ENCODE data around the gene C1orf74. TPM values are rescaled to one million over a fixed set of nuclear protein-coding genes. Genes with fewer than 3 reads are reported as not detected.
A peak's percentile ranks its signal among the peaks of the same experiment; 100 is the strongest.

The C1orf74 gene
- total RNA-seq, 1 experiment from 2014 or later = 5.7 TPM

DNA sequence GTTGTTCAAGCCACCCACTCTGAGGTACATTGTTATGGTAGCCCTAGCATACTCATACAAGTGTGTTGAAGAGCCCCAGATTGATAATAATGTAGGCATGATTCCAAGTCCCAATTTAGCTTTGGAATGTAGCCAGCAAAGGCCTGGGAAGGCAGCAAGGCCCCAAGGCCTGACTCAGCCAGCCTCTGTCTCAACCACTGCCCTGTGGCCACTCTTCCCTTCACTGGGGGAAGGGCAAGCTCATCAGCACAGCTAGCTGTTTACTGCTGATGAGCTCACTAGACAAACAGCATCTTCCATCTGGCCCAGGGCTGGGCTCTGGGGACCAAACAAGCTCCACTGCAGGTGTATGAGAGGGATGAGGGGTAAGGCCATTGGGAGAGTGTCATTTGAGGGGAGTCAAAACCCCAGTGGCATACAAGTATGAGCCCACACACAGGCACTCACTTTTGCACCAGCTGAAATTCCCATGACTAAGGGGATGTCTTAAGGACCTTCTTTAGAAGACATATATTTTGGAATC, 23.8 kb upstream of the C1orf74 start:
- Histone ChIP-seq H3K27ac (ENCODE audit: low read length) (peak overlapping the region; percentile 90), H2AFZ (ENCODE audit: low read length) (no peak overlapping the region), H4K20me1 (ENCODE audit: low read length) (peaks cover 24% of the 10 kb centered on the region), H3K9me2 (replicated peaks; ENCODE audit: low read length) (no peaks in the 10 kb centered on the region), H3F3A (ENCODE audit: low read length, unreplicated experiment) (no peaks in the 10 kb centered on the region), H3K27me3 (ENCODE audit: low read length) (no peaks in the 10 kb centered on the region), H3K4me3 (ENCODE audit: low read length) (no peak overlapping the region), H3K9ac (ENCODE audit: low read length) (peak overlapping the region; percentile 26; the same call in 1 of the 2 replicates), H3K4me1 (ENCODE audit: insufficient read depth, low read length) (peaks cover 58% of the 10 kb centered on the region), H3K4me2 (ENCODE audit: low read length) (peak overlapping the region; percentile 91), H3K36me3 (ENCODE audit: low read depth, low read length) (no peaks in the 10 kb centered on the region), H3K79me2 (ENCODE audit: low read length) (peaks cover 34% of the 10 kb centered on the region), H3K9me3 (ENCODE audit: low read length) (no peaks in the 10 kb centered on the region)
- ChIA-PET CTCF (interaction anchor here (0.6 to 1.3 kb wide), 3 partner anchors 15 to 42 kb away, joined by 3 to 10 read pairs (median 6); no protein-coding TSS in a partner anchor), POLR2A (ENCODE audit: unreplicated experiment) (interaction anchor here (0.6 to 0.8 kb wide), 3 partner anchors 12 to 155 kb away, joined by 5 to 13 read pairs (median 5); no protein-coding TSS in a partner anchor)
- peak; percentile 99 for DNase-seq
- no TSS peak for BruUV-seq (replicated peaks)
- ATAC-seq = peak; percentile 68
- no peak for TF ChIP-seq EZH2 (IDR thresholded peaks at IDR 0.05; ENCODE audit: low read length, unreplicated experiment)
- TF ChIP-seq, protein P1, sequence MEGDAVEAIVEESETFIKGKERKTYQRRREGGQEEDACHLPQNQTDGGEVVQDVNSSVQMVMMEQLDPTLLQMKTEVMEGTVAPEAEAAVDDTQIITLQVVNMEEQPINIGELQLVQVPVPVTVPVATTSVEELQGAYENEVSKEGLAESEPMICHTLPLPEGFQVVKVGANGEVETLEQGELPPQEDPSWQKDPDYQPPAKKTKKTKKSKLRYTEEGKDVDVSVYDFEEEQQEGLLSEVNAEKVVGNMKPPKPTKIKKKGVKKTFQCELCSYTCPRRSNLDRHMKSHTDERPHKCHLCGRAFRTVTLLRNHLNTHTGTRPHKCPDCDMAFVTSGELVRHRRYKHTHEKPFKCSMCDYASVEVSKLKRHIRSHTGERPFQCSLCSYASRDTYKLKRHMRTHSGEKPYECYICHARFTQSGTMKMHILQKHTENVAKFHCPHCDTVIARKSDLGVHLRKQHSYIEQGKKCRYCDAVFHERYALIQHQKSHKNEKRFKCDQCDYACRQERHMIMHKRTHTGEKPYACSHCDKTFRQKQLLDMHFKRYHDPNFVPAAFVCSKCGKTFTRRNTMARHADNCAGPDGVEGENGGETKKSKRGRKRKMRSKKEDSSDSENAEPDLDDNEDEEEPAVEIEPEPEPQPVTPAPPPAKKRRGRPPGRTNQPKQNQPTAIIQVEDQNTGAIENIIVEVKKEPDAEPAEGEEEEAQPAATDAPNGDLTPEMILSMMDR (conservative IDR thresholded peaks at IDR 0.05; ENCODE audit: low read depth, low read length) = no peak
- no peak for TF ChIP-seq EZH2phosphoT487 (IDR thresholded peaks at IDR 0.05; ENCODE audit: borderline replicate concordance, low read length)
- intact Hi-C loops (cut with micrococcal nuclease) = no loop called here

GRCh38 chr1:209807509-209807908, 23.1 kb upstream of the C1orf74 start:
- peak overlapping the region; percentile 26; the same call in 1 of the 2 replicates for H3K9ac ChIP-seq (ENCODE audit: low read length)
- H3K9me2 ChIP-seq (replicated peaks; ENCODE audit: low read length) = no peaks in the 10 kb centered on the region
- H4K20me1 ChIP-seq (ENCODE audit: low read length) = peaks cover 30% of the 10 kb centered on the region
- no peaks in the 10 kb centered on the region for H3K9me3 ChIP-seq (ENCODE audit: low read length)
- no peak for DNase-seq
- peaks cover 58% of the 10 kb centered on the region for H3K4me1 ChIP-seq (ENCODE audit: insufficient read depth, low read length)
- H3F3A ChIP-seq (ENCODE audit: low read length, unreplicated experiment) = no peaks in the 10 kb centered on the region
- no peak for TF ChIP-seq EZH2 (IDR thresholded peaks at IDR 0.05; ENCODE audit: low read length, unreplicated experiment)
- no peak for TF ChIP-seq EZH2phosphoT487 (IDR thresholded peaks at IDR 0.05; ENCODE audit: borderline replicate concordance, low read length)
- TF ChIP-seq, protein P1 (conservative IDR thresholded peaks at IDR 0.05; ENCODE audit: low read depth, low read length) = no peak
- no peaks in the 10 kb centered on the region for H3K27me3 ChIP-seq (ENCODE audit: low read length)
- no TSS peak for BruUV-seq (replicated peaks)
- intact Hi-C loops (cut with micrococcal nuclease) = no loop called here
- peaks cover 40% of the 10 kb centered on the region for H3K79me2 ChIP-seq (ENCODE audit: low read length)
- no peak for ATAC-seq
- H3K27ac ChIP-seq (ENCODE audit: low read length) = peak overlapping the region; percentile 84
- peak overlapping the region; percentile 9; the same call in 1 of the 2 replicates for H3K4me3 ChIP-seq (ENCODE audit: low read length)
- no peaks in the 10 kb centered on the region; the same call in 1 of the 2 replicates for H3K36me3 ChIP-seq (ENCODE audit: low read depth, low read length)
- H2AFZ ChIP-seq (ENCODE audit: low read length) = no peak overlapping the region
- CTCF ChIA-PET = interaction anchor here (0.6 to 1.3 kb wide), 3 partner anchors 16 to 43 kb away, joined by 3 to 10 read pairs (median 6); no protein-coding TSS in a partner anchor
- POLR2A ChIA-PET (ENCODE audit: unreplicated experiment) = interaction anchor here (0.5 to 0.6 kb wide), 2 partner anchors 132 to 156 kb away, joined by 6 to 13 read pairs; no protein-coding TSS in a partner anchor
- H3K4me2 ChIP-seq (ENCODE audit: low read length) = peak overlapping the region; percentile 91

Data from PC-3 (cell line).